Measurements from ENCODE around the gene MAGEA4. TPM values are rescaled to one million over a fixed set of nuclear protein-coding genes. Genes with fewer than 3 reads are reported as not detected.

MAGEA4 gene
- polyA plus RNA-seq, 3 donors: not detected

- peaks cover 11 to 28% of the 10 kb centered on the region in 2 donors for H3K9me3 ChIP-seq (replicated peaks in 1 of 2; ENCODE audit: control insufficient read depth in 1 of 2, insufficient read depth in 1 of 2, low read length in 2 of 2)
- no peaks in the 10 kb centered on the region for H3K79me2 ChIP-seq (ENCODE audit: insufficient read depth, low read length)
- no peak overlapping the region for H3K4me2 ChIP-seq (replicated peaks; ENCODE audit: extremely low read depth, low read length, poor library complexity, severe bottlenecking)
- DNase-seq: no peak
- TF ChIP-seq CTCF (IDR thresholded peaks at IDR 0.05): no peak
- Mint-ChIP-seq H3K9me3 (peaks cover 2 to 37% (median 13%) of the 10 kb centered on the region in 7 donors), H3K4me1 (no peaks in the 10 kb centered on the region), H3K36me3 (no peaks in the 10 kb centered on the region), H3K4me3 (no peak overlapping the region), H3K27ac (no peak overlapping the region), H3K27me3 (ENCODE audit: low read depth in 3 of 3) (no peaks in the 10 kb centered on the region)
- H3K4me1 ChIP-seq (ENCODE audit: control insufficient read depth in 1 of 2, insufficient read depth in 2 of 2, low read length in 2 of 2): no peaks in the 10 kb centered on the region
- WGBS (ENCODE audit: insufficient coverage): 96% methylated on average over 4 of the region's 6 CpGs
- intact Hi-C loops (cut with micrococcal nuclease): no loop called here
- no peaks in the 10 kb centered on the region for H3K27me3 ChIP-seq (ENCODE audit: control insufficient read depth in 2 of 2, insufficient read depth in 2 of 2, low read length in 2 of 2)
- H4K20me1 ChIP-seq (ENCODE audit: insufficient read depth, low read length): no peaks in the 10 kb centered on the region
- no peaks in the 10 kb centered on the region for H3K36me3 ChIP-seq (replicated peaks in 1 of 2; ENCODE audit: control insufficient read depth in 1 of 2, insufficient read depth in 2 of 2, low read length in 2 of 2)
- H3K27ac ChIP-seq (ENCODE audit: low read depth in 1 of 2, low read length in 2 of 2): no peak overlapping the region
- H2AFZ ChIP-seq (ENCODE audit: insufficient read depth, low read depth, low read length, poor library complexity, severe bottlenecking): no peak overlapping the region
- H3K4me3 ChIP-seq (replicated peaks in 1 of 3; ENCODE audit: low read depth in 2 of 3, low read length in 3 of 3): no peak overlapping the region
- no peak overlapping the region for H3K9ac ChIP-seq (ENCODE audit: insufficient read depth, low read length, poor library complexity, severe bottlenecking)
Measured at GRCh38 chrX:151923648-151924047, 11.0 kb downstream of the MAGEA4 start.

- Histone ChIP-seq H3K9ac (ENCODE audit: insufficient read depth, low read length, poor library complexity, severe bottlenecking) (no peak overlapping the region), H3K4me3 (replicated peaks in 1 of 3; ENCODE audit: low read depth in 2 of 3, low read length in 3 of 3) (no peak overlapping the region), H3K9me3 (replicated peaks in 1 of 2; ENCODE audit: control insufficient read depth in 1 of 2, insufficient read depth in 1 of 2, low read length in 2 of 2) (no peaks in the 10 kb centered on the region), H3K27me3 (ENCODE audit: control insufficient read depth in 2 of 2, insufficient read depth in 2 of 2, low read length in 2 of 2) (no peaks in the 10 kb centered on the region), H2AFZ (ENCODE audit: insufficient read depth, low read depth, low read length, poor library complexity, severe bottlenecking) (no peak overlapping the region), H3K4me1 (ENCODE audit: control insufficient read depth in 1 of 2, insufficient read depth in 2 of 2, low read length in 2 of 2) (no peaks in the 10 kb centered on the region), H4K20me1 (ENCODE audit: insufficient read depth, low read length) (no peaks in the 10 kb centered on the region), H3K79me2 (ENCODE audit: insufficient read depth, low read length) (no peaks in the 10 kb centered on the region), H3K36me3 (replicated peaks in 1 of 2; ENCODE audit: control insufficient read depth in 1 of 2, insufficient read depth in 2 of 2, low read length in 2 of 2) (no peaks in the 10 kb centered on the region), H3K27ac (ENCODE audit: low read depth in 1 of 2, low read length in 2 of 2) (no peak overlapping the region), H3K4me2 (replicated peaks; ENCODE audit: extremely low read depth, low read length, poor library complexity, severe bottlenecking) (no peak overlapping the region)
- Mint-ChIP-seq H3K27me3 (ENCODE audit: low read depth in 3 of 3) (peaks cover 0 to 2% (median 0%) of the 10 kb centered on the region in 3 donors), H3K4me1 (no peaks in the 10 kb centered on the region), H3K36me3 (no peaks in the 10 kb centered on the region), H3K9me3 (peaks cover 0 to 3% (median 1%) of the 10 kb centered on the region in 7 donors), H3K4me3 (no peak overlapping the region), H3K27ac (no peak overlapping the region)
- intact Hi-C loops (cut with micrococcal nuclease): no loop called here
- DNase-seq: no peak
- WGBS (ENCODE audit: insufficient coverage): 29% methylated on average over 1 of the region's 4 CpGs
- no peak for TF ChIP-seq CTCF (IDR thresholded peaks at IDR 0.05)
Measured at GRCh38 chrX:151929126-151929525, 16.4 kb downstream of the MAGEA4 start.

Data from CD14-positive monocyte (primary cell).